T-helper 1 cell (primary cell): ENCODE data around the gene FANK1.
"Not testable (repeated sequence)": the region's sequence is repeated elsewhere in the genome, so short reads cannot be mapped to it uniquely, and the experiment has no call there.

Experiments
- DNase-seq, 5 donors: peaks; one replicate each; pipeline ENCODE4 v3.0.0-alpha.2; 2012 to 2020

The FANK1 gene

DNA sequence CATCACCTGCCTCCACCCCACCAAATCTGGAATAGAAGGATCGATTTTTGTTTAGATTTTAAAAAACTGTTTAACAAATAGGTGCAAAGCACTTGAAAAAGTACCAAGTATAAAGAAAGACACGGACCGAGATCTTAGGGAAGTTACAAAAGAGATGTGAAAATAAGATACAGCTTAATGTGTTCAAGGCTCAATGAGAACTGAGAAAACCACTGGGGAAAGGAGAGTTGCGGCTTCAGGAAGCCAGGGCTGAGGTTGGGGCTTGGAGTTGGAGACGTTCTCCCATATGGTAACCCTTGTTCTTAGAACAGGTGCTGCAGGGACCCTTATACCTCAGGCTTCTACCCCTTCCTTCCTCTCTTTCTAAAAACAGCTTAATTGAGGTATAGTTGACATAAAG is 140.2 kb downstream of the FANK1 start:
- no peak for DNase-seq

DNA sequence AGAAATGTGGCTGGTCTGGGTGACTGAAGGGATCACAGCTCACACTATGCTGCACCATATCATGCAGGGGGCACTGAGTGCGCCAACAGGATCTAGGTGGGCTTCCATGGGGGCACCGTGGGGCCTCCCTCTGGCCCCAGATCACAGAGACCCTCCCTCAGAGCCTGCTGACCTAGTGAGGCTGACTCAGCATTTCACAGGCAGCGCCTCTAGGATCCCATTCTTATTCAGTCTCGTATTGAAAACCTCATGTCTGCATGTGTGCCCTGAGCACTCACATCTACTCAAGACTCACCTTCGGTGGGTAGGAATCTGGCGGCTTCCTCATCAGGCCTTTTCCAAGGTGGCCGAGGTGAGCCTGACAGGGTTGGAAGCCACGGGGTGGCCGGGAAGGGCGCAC is 141.6 kb downstream of the FANK1 start:
- no peak for DNase-seq

DNA sequence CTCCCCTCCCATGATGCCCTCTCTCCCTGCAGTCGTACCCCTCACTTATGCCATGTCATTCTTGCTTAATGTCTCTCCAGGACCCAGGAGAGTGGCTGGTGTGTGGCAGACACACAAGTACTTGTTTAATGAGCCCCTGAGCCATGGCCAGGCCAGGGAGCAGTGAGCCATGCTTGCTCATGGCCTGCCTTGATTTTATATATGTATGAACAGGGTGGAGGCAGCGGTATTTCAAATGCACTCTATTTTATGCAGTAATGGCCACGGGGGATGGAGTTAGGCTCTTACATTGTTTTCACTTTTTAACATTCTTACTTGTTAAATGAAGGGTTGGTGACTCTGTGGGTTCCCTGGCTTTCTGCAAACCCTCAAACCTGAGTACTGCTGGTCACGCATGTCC is 144.8 kb downstream of the FANK1 start:
- no peak for DNase-seq

DNA sequence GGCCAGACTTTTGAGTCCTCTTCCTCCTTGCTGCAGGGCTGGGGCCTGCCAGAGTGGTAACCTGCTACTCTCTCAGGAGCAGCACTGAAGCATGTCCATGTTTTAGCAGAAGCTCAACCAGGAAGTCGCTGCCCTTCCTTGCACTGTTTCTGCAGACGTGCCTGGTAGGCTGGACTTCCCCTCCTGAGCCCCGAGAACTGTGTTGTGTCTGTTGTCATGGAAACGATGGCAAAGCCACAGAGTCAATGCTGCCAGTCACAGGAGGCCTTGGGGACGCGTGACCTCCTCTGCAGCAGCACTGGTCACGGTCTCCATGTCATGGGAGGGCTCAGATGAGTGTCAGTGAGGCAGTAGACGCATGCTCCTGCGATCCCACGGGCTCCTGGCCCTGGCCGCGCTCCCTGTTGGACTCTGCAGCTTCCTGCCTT is 145.5 kb downstream of the FANK1 start:
- peak in 4 of 5 donors; percentile 30 to 61 (median 50) for DNase-seq

DNA sequence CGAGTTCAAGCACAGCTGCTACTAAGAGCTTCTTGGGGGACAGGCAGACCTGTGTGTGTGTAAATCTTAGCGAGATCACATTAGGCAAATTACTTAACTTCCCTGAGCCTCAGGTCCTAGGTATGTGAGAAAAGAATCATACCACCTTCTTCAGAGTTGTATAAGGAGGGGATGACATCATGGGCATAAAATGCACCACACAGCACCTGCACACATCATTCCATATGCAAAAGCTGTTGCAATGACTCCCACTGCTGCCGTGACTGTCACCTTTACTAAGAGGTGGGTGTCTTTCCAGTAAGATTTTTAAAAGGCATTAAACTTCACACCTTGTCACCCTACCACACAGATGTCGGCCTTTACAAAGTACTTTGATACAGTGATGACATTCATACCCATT is 146.0 kb downstream of the FANK1 start:
- no peak for DNase-seq

DNA sequence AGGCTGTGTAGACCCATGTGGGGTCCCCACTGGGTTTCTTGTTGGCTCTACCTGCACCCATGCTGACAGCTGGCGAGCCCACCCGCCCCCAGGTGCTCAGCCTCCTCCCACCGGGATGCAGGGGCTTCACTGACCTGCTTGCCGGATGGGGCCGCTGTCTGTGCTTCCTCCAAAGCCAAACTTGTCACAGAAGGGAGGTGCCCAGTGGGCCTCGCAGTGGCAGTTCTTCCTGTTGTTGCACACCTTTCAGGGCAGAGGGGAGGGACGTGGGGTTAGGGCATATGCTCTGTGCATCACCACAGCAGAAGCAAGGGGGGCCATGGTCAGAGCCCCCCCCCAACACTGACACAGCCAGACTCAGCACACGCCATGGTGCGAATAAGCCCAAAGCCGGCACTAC is 146.5 kb downstream of the FANK1 start:
- no peak for DNase-seq

DNA sequence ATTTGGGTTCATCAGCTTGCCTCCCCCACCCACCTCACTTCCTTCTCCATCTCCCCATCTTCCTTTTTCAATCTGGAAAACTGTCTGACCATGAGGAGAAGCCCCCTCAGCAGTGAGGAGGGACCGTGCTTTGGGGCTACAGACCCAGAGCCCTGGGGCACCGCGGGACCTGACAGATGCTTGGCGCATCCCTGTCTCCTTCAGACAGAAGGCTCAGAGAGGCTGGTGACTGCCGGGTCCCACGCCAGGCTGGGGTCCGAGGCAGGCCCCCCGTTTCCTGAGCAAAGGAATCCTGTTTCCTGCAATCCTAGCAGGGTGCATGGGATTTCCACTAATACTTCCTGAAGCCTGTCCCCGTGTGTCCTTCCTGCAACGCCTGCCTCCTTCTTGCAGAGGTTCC is 147.0 kb downstream of the FANK1 start:
- DNase-seq: no peak

DNA sequence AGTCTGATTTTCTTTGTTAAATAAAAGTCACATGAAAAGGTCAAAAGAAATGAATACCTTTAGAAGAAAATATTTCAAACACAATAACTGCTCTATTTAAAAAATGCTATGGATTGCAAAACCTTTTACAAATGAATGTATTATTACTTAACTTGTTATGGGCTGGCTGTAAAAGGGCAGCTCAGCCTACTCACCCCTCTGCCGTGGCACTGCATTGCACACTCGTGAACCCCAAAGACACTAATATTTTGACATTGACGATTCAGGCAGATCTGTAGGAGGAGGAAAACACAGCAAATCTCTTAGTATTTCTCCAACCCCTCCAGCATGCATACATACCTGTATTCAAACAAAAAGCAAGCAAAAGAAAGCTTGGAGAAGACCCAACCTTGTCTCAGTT is 149.5 kb downstream of the FANK1 start:
- no peak for DNase-seq

DNA sequence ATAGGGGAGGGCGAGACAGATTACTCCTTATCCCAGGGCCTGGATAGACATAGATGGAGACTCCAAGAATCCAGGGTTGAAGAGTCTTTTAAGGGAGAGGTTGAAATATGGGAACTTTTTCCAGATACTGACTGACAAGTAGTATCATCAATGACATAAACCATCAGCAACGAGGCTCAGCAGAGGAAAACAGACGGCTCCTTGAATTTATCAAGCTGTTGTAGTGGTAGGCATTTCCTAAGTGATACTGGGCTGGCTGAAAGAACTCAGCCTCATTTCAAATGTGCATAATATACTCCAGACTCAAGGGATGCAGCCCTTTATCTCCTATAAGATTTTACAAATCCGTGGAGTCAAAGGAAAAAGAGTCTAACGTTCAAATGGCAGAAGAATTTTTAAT is 150.5 kb downstream of the FANK1 start:
- DNase-seq: no peak

DNA sequence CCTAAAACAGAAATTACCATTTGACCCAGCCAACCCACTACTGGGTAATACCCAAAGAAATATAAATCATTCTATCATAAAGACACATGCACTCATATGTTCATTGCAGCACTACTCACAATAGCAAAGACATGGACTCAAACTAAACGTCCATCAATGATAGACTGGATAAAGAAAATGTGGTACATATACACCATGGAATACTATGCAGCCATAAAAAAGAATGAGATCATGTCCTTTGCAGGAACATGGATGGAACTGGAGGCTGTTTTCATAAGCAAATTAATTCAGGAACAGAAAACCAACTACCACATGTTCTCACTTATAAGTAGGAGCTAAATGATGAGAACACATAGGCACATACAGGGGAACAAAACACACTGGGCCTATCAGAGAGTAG is 151.4 kb downstream of the FANK1 start:
- not testable (repeated sequence) for DNase-seq

DNA sequence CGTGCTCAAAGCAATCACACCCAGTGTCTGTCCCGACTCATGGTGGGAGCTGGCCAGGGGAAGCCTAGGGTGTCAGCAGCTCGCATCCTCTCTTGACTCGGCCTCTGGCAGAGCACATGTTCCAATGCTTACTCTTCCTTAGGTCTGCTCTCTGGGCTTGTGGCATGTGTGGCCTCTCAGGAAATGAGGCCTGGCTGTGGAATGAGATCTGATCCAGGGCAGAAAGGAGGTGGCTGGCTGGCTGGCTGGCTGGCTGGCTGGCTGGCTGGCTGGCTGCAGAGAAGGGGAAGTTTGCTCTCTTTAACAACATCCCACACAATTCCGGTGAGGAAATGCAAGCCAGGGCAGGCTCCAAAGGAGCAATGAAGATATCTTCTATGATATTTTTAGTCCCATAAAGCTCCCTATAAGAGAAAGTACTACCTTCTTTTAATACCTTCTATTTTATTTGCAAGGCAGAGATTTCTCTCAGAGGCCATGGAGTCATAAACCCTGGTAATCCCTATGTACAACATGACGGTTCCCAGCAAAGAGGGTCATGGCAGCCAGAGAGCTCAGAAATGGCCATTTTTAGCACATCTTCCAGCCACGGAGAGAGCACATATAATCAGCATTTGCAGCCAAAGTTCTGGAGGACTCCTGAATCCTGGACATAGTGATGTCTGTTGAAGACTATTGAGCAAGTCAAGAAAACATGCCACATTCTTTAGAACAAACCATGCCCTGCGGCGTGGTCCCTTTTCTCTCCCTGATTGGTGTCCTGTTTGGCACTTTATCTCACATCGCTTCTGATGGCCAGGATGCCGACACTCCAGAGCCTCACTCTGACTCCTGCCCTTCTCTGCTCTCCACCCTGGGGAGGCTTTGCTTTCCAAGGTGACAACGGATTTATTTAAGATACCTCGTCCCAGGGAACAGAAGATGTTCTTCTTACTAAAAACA is 153.7 kb downstream of the FANK1 start:
- DNase-seq: no peak

DNA sequence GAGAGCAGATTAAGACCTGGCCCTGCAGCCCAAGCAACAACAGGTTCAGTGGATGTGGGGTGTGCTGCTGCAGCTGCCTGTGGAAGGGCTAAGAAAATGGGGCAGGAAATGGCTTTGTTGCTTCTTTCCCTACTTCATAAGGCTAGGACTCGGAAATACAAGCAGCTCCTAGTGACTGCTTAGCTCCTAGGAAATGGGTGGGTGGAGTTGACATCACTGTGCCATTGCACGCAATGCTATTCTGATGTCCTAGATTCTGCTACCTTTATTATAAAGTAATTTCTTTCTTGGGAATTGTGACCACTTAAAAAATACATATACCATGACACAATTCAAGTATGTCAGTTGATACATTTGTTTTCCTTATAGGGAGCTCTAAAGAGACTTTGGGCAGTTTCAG is 155.8 kb downstream of the FANK1 start:
- DNase-seq: no peak

DNA sequence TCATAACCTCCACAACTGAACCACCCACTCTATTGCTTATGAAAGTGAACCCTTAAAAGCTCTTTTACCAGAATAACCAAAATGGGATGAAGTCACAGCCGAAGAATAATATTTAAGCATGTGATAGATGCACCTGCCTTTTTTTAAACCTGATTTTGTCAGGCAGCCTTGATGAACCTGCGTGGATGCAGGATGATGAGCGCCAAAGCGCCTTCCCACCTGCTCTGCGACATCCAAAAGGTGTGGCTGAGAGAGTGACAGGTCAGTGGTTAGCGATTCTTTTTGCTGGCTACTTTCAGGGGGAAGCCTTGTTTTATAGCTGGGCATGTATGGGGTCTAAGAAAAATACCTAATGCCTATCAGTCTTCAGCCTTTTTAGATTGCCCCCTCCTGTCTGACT is 157.8 kb downstream of the FANK1 start:
- DNase-seq: no peak

DNA sequence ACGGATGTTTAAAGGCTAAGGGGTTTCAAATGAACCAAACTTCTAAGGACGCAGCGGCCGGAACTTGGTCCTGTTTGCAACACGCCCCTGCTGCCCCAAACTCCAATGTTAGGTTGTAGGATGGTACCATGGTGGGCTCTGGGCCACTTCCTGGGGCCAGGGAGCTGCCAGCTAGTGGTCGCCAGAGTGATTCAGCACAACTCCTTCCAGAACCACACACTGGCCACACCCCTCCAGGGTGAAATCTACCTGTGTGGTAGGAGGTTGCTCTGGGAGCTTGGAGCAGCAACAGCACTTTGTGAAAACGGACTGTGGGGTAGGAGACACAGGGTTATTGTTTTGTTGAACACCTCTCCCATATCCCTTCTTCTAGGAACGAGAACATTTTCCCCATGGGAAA is 161.1 kb downstream of the FANK1 start:
- DNase-seq: no peak

DNA sequence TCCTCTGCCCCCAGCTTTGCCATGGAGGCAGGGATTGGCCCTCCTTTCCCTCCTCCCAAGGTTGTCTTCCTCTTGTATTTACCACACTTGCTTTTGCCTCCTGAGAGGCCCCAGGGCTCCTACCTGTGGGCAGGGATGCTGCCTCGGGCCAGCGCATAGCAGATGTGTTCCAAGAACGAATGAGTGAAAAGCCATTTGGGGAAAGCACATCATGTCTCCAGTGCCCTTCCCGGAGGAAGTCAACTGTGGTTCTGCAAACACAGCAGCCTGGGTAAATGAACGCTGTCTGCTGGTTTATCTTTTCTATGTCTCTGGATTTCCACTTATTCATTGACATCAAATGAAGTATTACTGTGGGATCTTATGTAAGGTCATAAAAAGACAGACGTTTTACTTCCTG is 161.7 kb downstream of the FANK1 start:
- no peak for DNase-seq

DNA sequence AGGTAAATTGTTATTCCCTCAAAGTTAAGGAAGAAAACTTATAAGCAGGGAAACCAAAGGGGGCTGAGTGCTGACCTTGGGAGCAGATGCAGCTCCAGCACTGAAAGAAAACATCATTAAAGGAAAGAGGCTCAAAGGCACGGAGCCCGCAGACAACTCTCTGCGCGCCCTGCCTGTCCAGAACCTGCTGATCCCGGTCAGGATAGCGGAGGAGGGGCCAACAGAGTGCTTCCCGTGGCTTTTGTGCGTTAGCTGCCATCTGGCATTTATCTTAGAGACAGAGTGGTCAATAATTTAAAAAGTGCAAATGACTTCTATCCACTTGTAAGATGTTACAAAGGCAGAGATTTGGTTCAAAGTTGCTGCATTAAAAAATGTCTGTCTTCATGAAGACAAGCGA is 162.1 kb downstream of the FANK1 start:
- no peak for DNase-seq
